ENCODE results near the gene USP28.

DNA sequence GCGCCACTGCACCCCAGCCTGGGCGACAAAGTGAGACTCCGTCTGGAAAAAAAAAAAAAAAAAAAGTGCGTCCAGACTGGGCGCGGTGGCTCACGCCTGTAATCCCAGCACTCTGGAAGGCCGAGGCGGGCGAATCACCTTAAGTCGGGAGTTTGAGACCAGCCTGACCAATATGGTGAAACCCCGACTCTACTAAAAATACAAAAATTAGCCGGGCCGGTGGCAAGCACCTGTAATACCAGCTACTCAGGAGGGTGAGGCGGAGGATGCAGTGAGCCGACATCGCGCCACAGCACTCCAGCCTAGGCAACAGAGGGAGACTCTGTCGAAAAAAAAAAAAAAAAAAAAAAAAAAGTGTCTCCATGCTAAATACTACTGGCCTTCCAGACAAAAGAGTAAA is 1.3 kb downstream of the USP28 start:
- TF ChIP-seq, protein P1, sequence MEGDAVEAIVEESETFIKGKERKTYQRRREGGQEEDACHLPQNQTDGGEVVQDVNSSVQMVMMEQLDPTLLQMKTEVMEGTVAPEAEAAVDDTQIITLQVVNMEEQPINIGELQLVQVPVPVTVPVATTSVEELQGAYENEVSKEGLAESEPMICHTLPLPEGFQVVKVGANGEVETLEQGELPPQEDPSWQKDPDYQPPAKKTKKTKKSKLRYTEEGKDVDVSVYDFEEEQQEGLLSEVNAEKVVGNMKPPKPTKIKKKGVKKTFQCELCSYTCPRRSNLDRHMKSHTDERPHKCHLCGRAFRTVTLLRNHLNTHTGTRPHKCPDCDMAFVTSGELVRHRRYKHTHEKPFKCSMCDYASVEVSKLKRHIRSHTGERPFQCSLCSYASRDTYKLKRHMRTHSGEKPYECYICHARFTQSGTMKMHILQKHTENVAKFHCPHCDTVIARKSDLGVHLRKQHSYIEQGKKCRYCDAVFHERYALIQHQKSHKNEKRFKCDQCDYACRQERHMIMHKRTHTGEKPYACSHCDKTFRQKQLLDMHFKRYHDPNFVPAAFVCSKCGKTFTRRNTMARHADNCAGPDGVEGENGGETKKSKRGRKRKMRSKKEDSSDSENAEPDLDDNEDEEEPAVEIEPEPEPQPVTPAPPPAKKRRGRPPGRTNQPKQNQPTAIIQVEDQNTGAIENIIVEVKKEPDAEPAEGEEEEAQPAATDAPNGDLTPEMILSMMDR (conservative IDR thresholded peaks at IDR 0.05), result no peak
- TF ChIP-seq ZFX (IDR thresholded peaks at IDR 0.05), result no peak
